A549 treated with AZD2906 at 1 μM for 4 hours (cell line): ENCODE measurements around the gene METTL18. TPM values are rescaled to one million over a fixed set of nuclear protein-coding genes. Genes with fewer than 3 reads are reported as not detected.

ENCODE experiments used
- total RNA-seq: library from RNA; stranded (reverse); fragments of 200-300 nt; extraction: Qiagen RNA extraction; gene quantifications from 5 replicates; pipeline ENCODE4 v1.2.3, GENCODE V29; 2022

METTL18 gene
- 4.6 to 5.7 TPM (median 5.0 TPM) in 5 replicates for total RNA-seq

DNA sequence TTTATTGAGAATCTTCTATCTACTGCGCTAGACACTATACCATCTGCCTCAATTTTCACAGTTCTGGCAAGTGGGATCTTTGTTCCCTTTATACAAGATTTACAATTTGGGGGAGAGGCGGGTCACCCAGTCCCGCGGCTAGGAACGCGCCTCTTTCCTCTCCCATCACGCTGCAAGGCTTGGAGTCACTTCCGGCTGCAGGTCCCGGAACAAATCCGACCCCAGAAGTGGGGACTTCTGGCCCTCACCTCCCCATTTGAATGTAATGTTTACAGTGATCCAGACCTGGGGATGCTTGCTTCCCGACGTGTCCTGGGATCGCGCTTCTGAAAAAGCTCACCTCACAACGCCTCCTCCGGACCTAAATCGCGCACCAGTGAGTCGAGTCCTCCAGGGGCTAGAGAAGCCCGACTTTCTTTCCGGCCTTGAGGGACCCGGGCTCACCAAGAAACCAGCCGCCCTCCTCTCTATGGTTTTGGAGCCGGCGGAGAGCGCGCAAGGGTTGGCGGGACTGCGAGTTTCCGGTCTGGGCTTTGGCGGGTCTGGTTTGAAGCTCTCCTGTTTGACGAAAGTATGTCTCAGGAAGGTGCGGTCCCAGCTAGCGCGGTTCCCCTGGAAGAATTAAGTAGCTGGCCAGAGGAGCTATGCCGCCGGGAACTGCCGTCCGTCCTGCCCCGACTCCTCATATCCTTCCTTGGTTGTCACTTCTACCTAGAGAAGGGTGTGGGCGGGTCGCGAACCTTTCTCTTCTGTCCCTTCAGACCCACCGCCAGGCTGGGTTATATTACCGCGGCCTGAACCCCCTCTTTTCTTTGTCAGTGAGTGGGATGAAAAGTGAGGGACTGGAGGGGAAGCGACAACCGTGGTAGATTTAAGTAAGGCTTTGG, at the start of gene METTL18:
Gene METTL18 (minus strand): TSS at position 378 of the 887 bp plus-strand sequence. CDS start 1,212 bp downstream, outside the sequence.

Other genes with a start within 250 kb of the METTL18 start
- gene F5, start 208.4 kb downstream of the METTL18 start, total RNA-seq: 0.06 to 0.45 TPM (median 0.16 TPM) in 5 replicates
- not detected in 5 replicates for gene SELP, start 164.8 kb downstream of the METTL18 start, total RNA-seq
- gene SELL, start 83.3 kb downstream of the METTL18 start, total RNA-seq: 0.12 to 0.35 TPM (median 0.20 TPM) in 5 replicates
- not detected in 5 replicates for gene SELE, start 60.8 kb downstream of the METTL18 start, total RNA-seq
- 2.3 to 3.3 TPM (median 2.8 TPM) in 5 replicates for gene SCYL3, start 99.0 kb upstream of the METTL18 start, total RNA-seq